Measurements from ENCODE around the gene KIF18B. TPM values are rescaled to one million over a fixed set of nuclear protein-coding genes. Genes with fewer than 3 reads are reported as not detected.

The KIF18B gene
- total and polyA plus RNA-seq, 2 donors (not counting 1 experiment from before 2014, with no cell fraction given): 0.99 to 2.5 TPM

- no peaks in the 10 kb centered on the region for H3K36me3 ChIP-seq (ENCODE audit: control insufficient read depth, insufficient read depth, low read length)
- TF ChIP-seq EZH2 (IDR thresholded peaks at IDR 0.05; ENCODE audit: low read length, missing control alignments): no peak
- TF ChIP-seq, protein P1, sequence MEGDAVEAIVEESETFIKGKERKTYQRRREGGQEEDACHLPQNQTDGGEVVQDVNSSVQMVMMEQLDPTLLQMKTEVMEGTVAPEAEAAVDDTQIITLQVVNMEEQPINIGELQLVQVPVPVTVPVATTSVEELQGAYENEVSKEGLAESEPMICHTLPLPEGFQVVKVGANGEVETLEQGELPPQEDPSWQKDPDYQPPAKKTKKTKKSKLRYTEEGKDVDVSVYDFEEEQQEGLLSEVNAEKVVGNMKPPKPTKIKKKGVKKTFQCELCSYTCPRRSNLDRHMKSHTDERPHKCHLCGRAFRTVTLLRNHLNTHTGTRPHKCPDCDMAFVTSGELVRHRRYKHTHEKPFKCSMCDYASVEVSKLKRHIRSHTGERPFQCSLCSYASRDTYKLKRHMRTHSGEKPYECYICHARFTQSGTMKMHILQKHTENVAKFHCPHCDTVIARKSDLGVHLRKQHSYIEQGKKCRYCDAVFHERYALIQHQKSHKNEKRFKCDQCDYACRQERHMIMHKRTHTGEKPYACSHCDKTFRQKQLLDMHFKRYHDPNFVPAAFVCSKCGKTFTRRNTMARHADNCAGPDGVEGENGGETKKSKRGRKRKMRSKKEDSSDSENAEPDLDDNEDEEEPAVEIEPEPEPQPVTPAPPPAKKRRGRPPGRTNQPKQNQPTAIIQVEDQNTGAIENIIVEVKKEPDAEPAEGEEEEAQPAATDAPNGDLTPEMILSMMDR (conservative IDR thresholded peaks at IDR 0.05 in 1 of 2, IDR thresholded peaks at IDR 0.05 in 1 of 2; ENCODE audit: low read depth in 1 of 2, low read length in 2 of 2): no peak
- H4K20me1 ChIP-seq (ENCODE audit: control insufficient read depth, extremely low read depth, insufficient read depth, low read length): no peaks in the 10 kb centered on the region
- H2AFZ ChIP-seq (ENCODE audit: low read length): no peak overlapping the region
- DNase-seq (ENCODE audit: low read depth in 2 of 2): no peak
- no peaks in the 10 kb centered on the region for H3K9me3 ChIP-seq (ENCODE audit: control insufficient read depth, insufficient read depth, low read depth, low read length)
- no peak overlapping the region for H3K4me3 ChIP-seq (replicated peaks in 1 of 4; ENCODE audit: control extremely low read depth in 1 of 4, insufficient read depth in 1 of 4, low read depth in 3 of 4, low read length in 4 of 4)
- H3K27ac ChIP-seq (ENCODE audit: insufficient read depth, low read length): no peak overlapping the region
- no peaks in the 10 kb centered on the region for H3K27me3 ChIP-seq (ENCODE audit: control insufficient read depth, insufficient read depth, low read length)
- peaks cover 33% of the 10 kb centered on the region for H3K4me1 ChIP-seq (ENCODE audit: control insufficient read depth, extremely low read depth, insufficient read depth, low read length)
- H3K4me2 ChIP-seq (ENCODE audit: extremely low read depth, insufficient read depth, low read length): no peak overlapping the region
- no peak overlapping the region for H3K9ac ChIP-seq (ENCODE audit: insufficient read depth, low read length)
- peaks cover 11% of the 10 kb centered on the region for H3K79me2 ChIP-seq (ENCODE audit: control insufficient read depth, insufficient read depth, low read length)
Measured at GRCh38 chr17:44903012-44903685, 44.4 kb downstream of the KIF18B start.

DNA sequence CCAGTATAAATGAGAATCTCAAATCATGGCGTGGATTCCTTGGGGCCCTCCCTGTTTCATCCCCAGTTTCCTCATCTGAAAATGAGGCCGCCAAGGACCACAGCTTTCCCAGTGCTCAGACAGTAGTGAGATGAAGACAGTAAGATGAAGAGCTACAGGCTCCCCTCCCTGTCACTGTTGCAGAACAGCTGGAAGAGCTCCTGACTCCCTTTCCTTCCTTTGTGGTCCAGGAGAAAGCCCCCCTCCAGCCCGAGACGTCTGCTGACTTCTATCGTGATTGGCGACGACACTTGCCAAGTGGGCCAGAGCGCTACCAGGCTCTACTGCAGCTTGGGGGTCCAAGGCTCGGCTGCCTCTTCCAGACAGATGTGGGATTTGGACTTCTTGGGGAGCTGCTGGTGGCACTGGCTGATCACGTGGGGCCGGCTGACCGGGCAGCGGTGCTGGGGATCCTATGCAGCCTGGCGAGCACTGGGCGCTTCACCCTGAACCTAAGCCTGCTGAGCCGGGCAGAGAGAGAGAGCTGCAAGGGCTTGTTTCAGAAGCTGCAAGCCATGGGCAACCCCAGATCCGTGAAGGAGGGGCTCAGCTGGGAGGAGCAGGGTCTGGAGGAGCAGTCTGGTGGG is 45.3 kb downstream of the KIF18B start:
- Histone ChIP-seq H3K36me3 (ENCODE audit: control insufficient read depth, insufficient read depth, low read length) (no peaks in the 10 kb centered on the region), H2AFZ (ENCODE audit: low read length) (no peak overlapping the region), H3K79me2 (ENCODE audit: control insufficient read depth, insufficient read depth, low read length) (peaks cover 20% of the 10 kb centered on the region), H3K9ac (ENCODE audit: insufficient read depth, low read length) (no peak overlapping the region), H3K4me2 (ENCODE audit: extremely low read depth, insufficient read depth, low read length) (no peak overlapping the region), H3K9me3 (ENCODE audit: control insufficient read depth, insufficient read depth, low read depth, low read length) (no peaks in the 10 kb centered on the region), H3K27ac (ENCODE audit: insufficient read depth, low read length) (no peak overlapping the region), H3K27me3 (ENCODE audit: control insufficient read depth, insufficient read depth, low read length) (no peaks in the 10 kb centered on the region), H3K4me1 (ENCODE audit: control insufficient read depth, extremely low read depth, insufficient read depth, low read length) (peaks cover 33% of the 10 kb centered on the region), H3K4me3 (replicated peaks in 1 of 4; ENCODE audit: control extremely low read depth in 1 of 4, insufficient read depth in 1 of 4, low read depth in 3 of 4, low read length in 4 of 4) (no peak overlapping the region), H4K20me1 (ENCODE audit: control insufficient read depth, extremely low read depth, insufficient read depth, low read length) (no peaks in the 10 kb centered on the region)
- TF ChIP-seq, protein P1 (conservative IDR thresholded peaks at IDR 0.05 in 1 of 2, IDR thresholded peaks at IDR 0.05 in 1 of 2; ENCODE audit: low read depth in 1 of 2, low read length in 2 of 2): no peak
- TF ChIP-seq EZH2 (IDR thresholded peaks at IDR 0.05; ENCODE audit: low read length, missing control alignments): no peak
- no peak for DNase-seq (ENCODE audit: low read depth in 2 of 2)

DNA sequence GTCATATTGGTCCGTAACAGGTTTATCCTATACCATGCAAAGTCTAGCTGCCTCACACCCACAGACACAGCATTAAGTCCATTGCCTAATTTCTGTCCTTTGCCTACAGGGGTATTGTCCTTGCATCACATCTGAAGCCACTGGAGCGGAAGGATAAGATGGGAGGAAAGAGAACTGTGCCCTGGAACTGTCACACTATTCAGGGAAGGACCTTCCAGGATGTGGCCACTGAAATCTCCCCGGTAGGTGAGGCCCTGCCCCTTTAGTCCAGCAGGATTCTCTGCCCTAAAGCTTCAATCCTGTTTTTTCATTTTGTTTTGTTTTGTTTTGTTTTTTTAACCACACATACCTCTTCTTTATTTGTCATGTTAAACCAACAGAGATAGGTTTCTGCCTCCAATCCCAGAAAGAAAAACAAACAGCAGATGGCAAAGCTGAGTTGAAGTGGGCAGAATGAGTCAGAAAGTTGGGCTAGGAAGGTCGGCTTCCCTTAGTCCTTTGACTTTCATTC is 46.1 kb downstream of the KIF18B start:
- H3K4me1 ChIP-seq (ENCODE audit: control insufficient read depth, extremely low read depth, insufficient read depth, low read length): peaks cover 32% of the 10 kb centered on the region
- no peaks in the 10 kb centered on the region for H3K36me3 ChIP-seq (ENCODE audit: control insufficient read depth, insufficient read depth, low read length)
- TF ChIP-seq, protein P1 (conservative IDR thresholded peaks at IDR 0.05 in 1 of 2, IDR thresholded peaks at IDR 0.05 in 1 of 2; ENCODE audit: low read depth in 1 of 2, low read length in 2 of 2): peak; percentile 19 to 22
- no peak for TF ChIP-seq EZH2 (IDR thresholded peaks at IDR 0.05; ENCODE audit: low read length, missing control alignments)
- no peaks in the 10 kb centered on the region for H3K9me3 ChIP-seq (ENCODE audit: control insufficient read depth, insufficient read depth, low read depth, low read length)
- no peak overlapping the region for H2AFZ ChIP-seq (ENCODE audit: low read length)
- H3K27ac ChIP-seq (ENCODE audit: insufficient read depth, low read length): no peak overlapping the region
- no peaks in the 10 kb centered on the region for H3K27me3 ChIP-seq (ENCODE audit: control insufficient read depth, insufficient read depth, low read length)
- no peaks in the 10 kb centered on the region for H4K20me1 ChIP-seq (ENCODE audit: control insufficient read depth, extremely low read depth, insufficient read depth, low read length)
- no peak overlapping the region for H3K9ac ChIP-seq (ENCODE audit: insufficient read depth, low read length)
- no peak overlapping the region for H3K4me3 ChIP-seq (replicated peaks in 1 of 4; ENCODE audit: control extremely low read depth in 1 of 4, insufficient read depth in 1 of 4, low read depth in 3 of 4, low read length in 4 of 4)
- peak overlapping the region; percentile 9 for H3K4me2 ChIP-seq (ENCODE audit: extremely low read depth, insufficient read depth, low read length)
- peak; percentile 68 to 76 for DNase-seq (ENCODE audit: low read depth in 2 of 2)
- peaks cover 25% of the 10 kb centered on the region for H3K79me2 ChIP-seq (ENCODE audit: control insufficient read depth, insufficient read depth, low read length)

Data from fibroblast of lung (primary cell).